Activated naive CD8-positive, alpha-beta T cell treated with anti-CD3 and anti-CD28 coated beads for 36 hours (primary cell): ENCODE measurements around the gene EML6. TPM values are rescaled to one million over a fixed set of nuclear protein-coding genes. Genes with fewer than 3 reads are reported as not detected.
A peak's percentile ranks its signal among the peaks of the same experiment; 100 is the strongest.

ENCODE experiments used
- DNase-seq: peaks from one replicate; pipeline ENCODE4 v3.0.0; 2021
- H3K27ac Mint-ChIP-seq: one replicate; pipeline ENCODE4 v1.8.0; 2022; ENCODE audit warnings: mild to moderate bottlenecking, moderate library complexity, mixed read lengths
- H3K27me3 Mint-ChIP-seq: one replicate; pipeline ENCODE4 v1.8.0; 2022; ENCODE audit warnings: mild to moderate bottlenecking, mixed read lengths
- H3K36me3 Mint-ChIP-seq: one replicate; pipeline ENCODE4 v1.8.0; 2021; ENCODE audit warnings: mild to moderate bottlenecking, mixed read lengths
- H3K4me1 Mint-ChIP-seq: one replicate; pipeline ENCODE4 v1.8.0; 2021; ENCODE audit warnings: mixed read lengths
- H3K4me3 Mint-ChIP-seq: one replicate; pipeline ENCODE4 v1.8.0; 2022; ENCODE audit warnings: mild to moderate bottlenecking, moderate library complexity, mixed read lengths
- H3K9me3 Mint-ChIP-seq: one replicate; pipeline ENCODE4 v1.8.0; 2022; ENCODE audit warnings: mixed read lengths
- total RNA-seq, 2 experiments: library from RNA; stranded (reverse); gene quantifications; one replicate each; pipeline ENCODE4 v1.2.3, GENCODE V29; 2021

EML6 gene
- total RNA-seq, 2 experiments from 2014 or later, result 0.54 to 1.3 TPM

GRCh38 chr2:54924121-54924520 is 200.7 kb downstream of the EML6 start:
- peaks cover 8% of the 10 kb centered on the region for H3K9me3 Mint-ChIP-seq
- no peaks in the 10 kb centered on the region for H3K4me1 Mint-ChIP-seq
- peaks cover 3% of the 10 kb centered on the region for H3K27me3 Mint-ChIP-seq
- H3K27ac Mint-ChIP-seq, result no peak overlapping the region
- no peak overlapping the region for H3K4me3 Mint-ChIP-seq
- DNase-seq, result no peak
- H3K36me3 Mint-ChIP-seq, result no peaks in the 10 kb centered on the region

GRCh38 chr2:54925022-54925421 is 201.6 kb downstream of the EML6 start:
- Mint-ChIP-seq H3K27me3 (no peaks in the 10 kb centered on the region), H3K4me1 (peaks cover 2% of the 10 kb centered on the region), H3K36me3 (no peaks in the 10 kb centered on the region), H3K27ac (no peak overlapping the region), H3K4me3 (no peak overlapping the region), H3K9me3 (peaks cover 8% of the 10 kb centered on the region)
- DNase-seq, result no peak

GRCh38 chr2:54927085-54927750 is 203.8 kb downstream of the EML6 start:
- H3K4me3 Mint-ChIP-seq, result no peak overlapping the region
- H3K27me3 Mint-ChIP-seq, result no peaks in the 10 kb centered on the region
- no peaks in the 10 kb centered on the region for H3K36me3 Mint-ChIP-seq
- no peak for DNase-seq
- peaks cover 3% of the 10 kb centered on the region for H3K4me1 Mint-ChIP-seq
- no peak overlapping the region for H3K27ac Mint-ChIP-seq
- H3K9me3 Mint-ChIP-seq, result peaks cover 2% of the 10 kb centered on the region

DNA sequence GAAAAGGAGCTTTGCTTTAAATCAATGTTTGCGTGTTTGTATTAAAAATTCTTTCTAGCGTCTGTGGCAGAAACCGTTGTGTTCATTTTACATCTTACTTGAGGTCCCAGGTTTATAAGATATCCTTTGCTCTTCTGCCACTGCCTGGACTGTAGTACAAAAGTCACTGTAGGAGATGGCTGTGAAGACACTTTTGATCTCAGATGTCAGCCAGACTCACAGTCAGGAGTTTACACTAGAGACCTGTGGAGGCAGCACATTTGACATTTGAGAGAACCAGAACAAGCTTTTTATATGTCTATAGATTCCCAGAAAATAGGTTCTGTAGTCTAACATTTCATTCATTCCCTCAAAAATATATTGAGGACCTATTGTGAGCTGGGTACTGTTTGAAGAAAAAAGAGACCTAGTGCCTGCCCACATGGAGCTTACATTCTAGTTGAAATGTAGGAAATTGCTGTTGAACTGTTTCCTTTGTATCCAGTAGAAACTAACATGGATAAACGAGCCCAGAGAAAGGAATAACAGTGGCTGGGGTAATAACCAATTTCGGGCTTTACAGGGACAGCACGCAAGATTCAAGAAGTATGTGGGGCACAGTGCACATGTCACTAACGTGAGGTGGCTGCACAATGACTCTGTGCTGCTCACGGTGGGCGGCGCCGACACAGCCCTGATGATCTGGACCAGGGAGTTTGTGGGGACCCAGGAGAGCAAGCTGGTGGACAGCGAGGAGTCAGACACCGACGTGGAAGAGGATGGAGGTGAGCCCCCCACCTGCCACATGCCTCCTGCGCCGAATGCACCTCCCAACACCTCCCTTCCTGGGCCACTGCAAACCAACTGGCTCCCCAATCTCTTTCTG is 204.5 kb downstream of the EML6 start:
- peaks cover 2% of the 10 kb centered on the region for H3K9me3 Mint-ChIP-seq
- H3K27ac Mint-ChIP-seq, result no peak overlapping the region
- H3K36me3 Mint-ChIP-seq, result no peaks in the 10 kb centered on the region
- no peak overlapping the region for H3K4me3 Mint-ChIP-seq
- H3K4me1 Mint-ChIP-seq, result peaks cover 3% of the 10 kb centered on the region
- no peak for DNase-seq
- no peaks in the 10 kb centered on the region for H3K27me3 Mint-ChIP-seq

DNA sequence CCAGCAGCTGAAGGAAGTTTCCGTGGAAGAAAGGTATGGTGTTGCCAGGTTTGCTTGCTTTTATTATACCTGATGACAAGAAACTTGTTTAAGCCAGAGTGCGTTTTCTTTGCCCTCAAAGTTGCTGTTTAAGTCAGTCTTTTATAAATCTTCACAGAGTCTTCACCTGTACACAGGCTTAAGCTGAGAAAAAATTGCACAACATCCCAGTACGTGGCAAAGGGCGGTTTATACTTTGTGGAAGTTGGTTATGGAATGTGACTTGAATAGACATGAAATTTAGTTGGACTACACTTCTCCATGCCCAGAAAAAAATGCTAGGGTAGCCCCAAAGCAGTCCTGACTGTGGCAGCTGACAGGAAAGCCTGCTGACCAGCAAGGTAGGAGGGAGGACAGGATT is 205.3 kb downstream of the EML6 start:
- no peak for DNase-seq
- H3K4me1 Mint-ChIP-seq, result peaks cover 3% of the 10 kb centered on the region
- H3K9me3 Mint-ChIP-seq, result peaks cover 2% of the 10 kb centered on the region
- no peak overlapping the region for H3K4me3 Mint-ChIP-seq
- no peak overlapping the region for H3K27ac Mint-ChIP-seq
- H3K36me3 Mint-ChIP-seq, result no peaks in the 10 kb centered on the region
- no peaks in the 10 kb centered on the region for H3K27me3 Mint-ChIP-seq

DNA sequence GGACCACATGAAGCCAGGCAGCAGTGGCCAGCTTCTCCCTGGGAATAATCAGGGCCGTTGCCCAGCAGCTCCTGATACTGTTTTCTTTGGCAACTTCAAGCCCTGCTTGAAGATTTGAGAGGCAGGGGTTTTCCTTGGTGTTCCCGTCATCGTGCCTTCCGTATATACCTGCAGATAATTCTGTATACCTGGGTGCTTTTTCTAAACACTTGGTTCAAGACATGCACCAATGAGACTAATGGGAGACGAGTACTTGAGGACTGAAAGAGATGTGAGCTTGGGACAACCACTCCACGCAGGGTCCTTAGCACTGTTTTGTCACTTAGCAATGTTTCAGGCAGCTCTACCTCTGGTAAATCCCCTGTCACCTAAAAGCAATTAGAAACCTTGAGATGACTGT is 208.0 kb downstream of the EML6 start:
- no peak for DNase-seq
- peaks cover 2% of the 10 kb centered on the region for H3K9me3 Mint-ChIP-seq
- no peaks in the 10 kb centered on the region for H3K27me3 Mint-ChIP-seq
- H3K36me3 Mint-ChIP-seq, result no peaks in the 10 kb centered on the region
- H3K27ac Mint-ChIP-seq, result no peak overlapping the region
- H3K4me3 Mint-ChIP-seq, result no peak overlapping the region
- peaks cover 3% of the 10 kb centered on the region for H3K4me1 Mint-ChIP-seq

- no peaks in the 10 kb centered on the region for H3K27me3 Mint-ChIP-seq
- no peak for DNase-seq
- H3K27ac Mint-ChIP-seq, result no peak overlapping the region
- no peak overlapping the region for H3K4me3 Mint-ChIP-seq
- H3K9me3 Mint-ChIP-seq, result peaks cover 14% of the 10 kb centered on the region
- no peaks in the 10 kb centered on the region for H3K36me3 Mint-ChIP-seq
- no peaks in the 10 kb centered on the region for H3K4me1 Mint-ChIP-seq
These were observed 211.9 kb downstream of the EML6 start for GRCh38 chr2:54935389-54935788.

DNA sequence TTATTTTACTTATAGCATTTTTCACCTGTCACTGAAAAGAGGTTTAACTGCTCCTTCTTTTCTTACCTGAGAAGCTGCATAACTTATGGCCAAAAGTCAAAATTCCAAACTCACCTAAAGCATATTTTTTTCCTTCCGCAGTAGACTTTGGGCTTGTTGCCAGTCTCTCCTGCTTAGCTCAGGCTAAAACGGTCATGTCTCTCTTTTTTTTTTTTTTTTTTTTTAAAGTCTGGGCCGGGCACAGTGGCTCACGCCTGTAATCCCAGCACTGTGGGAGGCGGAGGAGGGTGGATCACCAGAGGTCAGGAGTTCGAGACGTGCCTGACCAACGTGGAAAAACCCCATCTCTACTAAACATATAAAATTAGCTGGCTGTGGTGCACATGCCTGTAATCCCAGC is 213.3 kb downstream of the EML6 start:
- no peak overlapping the region for H3K4me3 Mint-ChIP-seq
- no peaks in the 10 kb centered on the region for H3K4me1 Mint-ChIP-seq
- DNase-seq, result no peak
- H3K27me3 Mint-ChIP-seq, result no peaks in the 10 kb centered on the region
- no peak overlapping the region for H3K27ac Mint-ChIP-seq
- H3K36me3 Mint-ChIP-seq, result no peaks in the 10 kb centered on the region
- H3K9me3 Mint-ChIP-seq, result peaks cover 14% of the 10 kb centered on the region

DNA sequence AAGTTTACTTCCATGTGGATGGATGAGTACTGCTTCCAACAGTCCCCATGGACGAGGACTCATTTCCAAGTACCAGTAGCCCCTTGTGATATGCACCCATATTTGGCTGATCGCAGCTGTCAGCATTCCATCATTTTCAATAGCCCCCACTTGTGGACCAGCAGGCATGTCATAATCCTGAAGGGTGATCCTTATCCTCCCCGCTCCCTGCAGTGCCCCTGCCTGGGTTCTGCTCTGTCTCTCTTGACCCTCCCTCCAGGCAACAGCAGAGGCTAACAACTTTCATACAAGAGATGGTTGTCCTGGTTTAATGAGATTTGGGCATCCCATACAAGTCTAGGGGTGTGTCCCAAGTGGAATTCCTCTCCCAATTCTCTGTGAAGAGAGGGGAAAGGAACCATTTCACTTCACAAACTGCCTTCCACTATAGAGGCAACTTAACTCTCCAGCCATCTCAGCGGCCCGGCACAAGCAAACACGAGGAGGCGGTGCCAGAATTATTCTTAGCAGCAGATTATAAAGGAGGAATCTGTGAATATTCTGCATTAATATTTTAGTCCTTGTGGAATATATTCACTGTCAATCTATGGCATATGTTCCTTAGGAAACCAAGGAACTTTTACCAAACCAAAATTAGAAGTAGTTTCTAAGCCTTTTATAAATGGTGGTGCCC is 216.1 kb downstream of the EML6 start:
- Mint-ChIP-seq H3K36me3 (no peaks in the 10 kb centered on the region), H3K4me1 (no peaks in the 10 kb centered on the region), H3K4me3 (no peak overlapping the region), H3K27ac (no peak overlapping the region), H3K9me3 (peaks cover 14% of the 10 kb centered on the region), H3K27me3 (no peaks in the 10 kb centered on the region)
- no peak for DNase-seq

DNA sequence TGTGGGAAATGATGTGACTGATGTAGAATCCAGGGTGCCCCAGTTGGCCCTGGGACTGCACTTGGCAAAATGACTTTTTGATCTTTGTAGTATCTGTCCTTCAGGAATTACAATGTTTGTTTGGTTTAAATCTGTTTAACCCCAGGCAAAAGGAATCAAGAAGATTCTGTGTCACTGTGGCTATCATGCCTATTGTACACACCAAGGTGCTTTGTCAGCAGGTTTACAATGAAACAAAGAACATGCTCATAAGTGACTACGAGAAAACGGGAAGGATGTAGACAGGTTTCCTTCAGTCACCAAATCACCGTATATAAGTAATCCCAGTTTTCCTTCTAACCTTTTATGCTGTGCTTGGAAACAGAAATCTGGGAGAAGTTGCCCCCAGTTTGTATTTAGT is 217.3 kb downstream of the EML6 start:
- H3K36me3 Mint-ChIP-seq, result no peaks in the 10 kb centered on the region
- H3K4me3 Mint-ChIP-seq, result no peak overlapping the region
- peaks cover 14% of the 10 kb centered on the region for H3K9me3 Mint-ChIP-seq
- H3K4me1 Mint-ChIP-seq, result peaks cover 3% of the 10 kb centered on the region
- no peak for DNase-seq
- H3K27me3 Mint-ChIP-seq, result no peaks in the 10 kb centered on the region
- H3K27ac Mint-ChIP-seq, result no peak overlapping the region

DNA sequence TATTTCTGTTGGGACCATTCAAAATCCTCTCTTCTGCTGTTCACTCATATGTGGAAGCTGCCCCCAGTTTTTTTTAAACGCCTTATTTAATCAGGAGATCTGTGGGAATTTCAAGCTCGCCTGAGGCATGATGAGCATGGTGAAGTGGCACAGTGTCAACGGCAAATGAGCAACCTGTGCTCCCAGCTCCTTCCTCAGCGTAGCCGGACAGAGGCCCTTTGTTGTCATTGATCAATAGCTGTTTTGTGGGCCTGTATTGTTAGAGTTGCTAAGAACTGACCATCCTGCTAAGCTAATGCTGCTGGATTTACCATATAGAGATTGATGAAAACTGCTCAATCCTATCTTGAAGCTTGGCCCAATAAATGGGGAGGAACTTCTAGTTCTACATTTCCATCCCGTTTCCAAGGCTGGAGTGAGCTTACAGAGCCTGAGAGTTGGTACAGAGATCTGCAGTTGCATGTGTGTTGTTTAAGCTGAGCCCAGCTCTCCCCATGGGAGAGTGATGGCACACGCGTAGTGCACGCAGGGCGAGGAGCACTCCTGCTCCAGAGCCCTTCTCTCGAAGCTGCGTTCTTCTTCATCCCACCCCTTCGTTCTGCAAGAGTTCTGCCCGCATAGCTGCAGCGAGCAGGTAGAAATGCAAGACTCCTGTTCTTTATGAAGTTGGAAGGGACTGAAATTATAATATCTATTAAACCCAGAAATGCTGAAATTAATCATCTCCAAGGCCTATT is 218.0 kb downstream of the EML6 start:
- no peak for DNase-seq
- no peak overlapping the region for H3K27ac Mint-ChIP-seq
- H3K27me3 Mint-ChIP-seq, result no peaks in the 10 kb centered on the region
- peaks cover 3% of the 10 kb centered on the region for H3K4me1 Mint-ChIP-seq
- H3K4me3 Mint-ChIP-seq, result no peak overlapping the region
- H3K9me3 Mint-ChIP-seq, result peaks cover 14% of the 10 kb centered on the region
- no peaks in the 10 kb centered on the region for H3K36me3 Mint-ChIP-seq

DNA sequence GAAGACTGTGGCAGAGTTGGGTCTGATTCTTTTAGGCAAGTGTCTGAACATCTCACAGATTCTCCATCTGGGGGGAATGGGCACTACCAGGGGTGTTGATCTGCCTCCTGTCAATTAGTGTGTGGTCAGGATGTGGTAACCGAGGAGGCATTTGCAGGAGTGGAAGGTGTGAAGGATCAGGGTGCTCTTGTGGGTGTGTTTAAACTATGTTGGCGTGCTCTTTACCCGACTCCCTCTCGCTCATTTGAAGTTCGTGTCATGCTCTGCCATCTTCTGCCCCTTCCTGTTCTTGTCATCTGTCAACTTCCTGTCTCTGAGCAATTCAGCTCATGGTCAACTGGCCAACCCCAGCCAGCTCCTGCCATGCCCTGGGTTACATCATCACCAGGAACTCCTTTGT is 218.9 kb downstream of the EML6 start:
- H3K4me1 Mint-ChIP-seq, result peaks cover 3% of the 10 kb centered on the region
- DNase-seq, result peak; percentile 32
- H3K27me3 Mint-ChIP-seq, result no peaks in the 10 kb centered on the region
- H3K36me3 Mint-ChIP-seq, result no peaks in the 10 kb centered on the region
- H3K9me3 Mint-ChIP-seq, result peaks cover 12% of the 10 kb centered on the region
- H3K27ac Mint-ChIP-seq, result no peak overlapping the region
- H3K4me3 Mint-ChIP-seq, result no peak overlapping the region

- no peaks in the 10 kb centered on the region for H3K27me3 Mint-ChIP-seq
- H3K9me3 Mint-ChIP-seq, result no peaks in the 10 kb centered on the region
- H3K36me3 Mint-ChIP-seq, result no peaks in the 10 kb centered on the region
- H3K4me1 Mint-ChIP-seq, result peaks cover 3% of the 10 kb centered on the region
- no peak for DNase-seq
- H3K27ac Mint-ChIP-seq, result no peak overlapping the region
- H3K4me3 Mint-ChIP-seq, result no peak overlapping the region
These were observed 221.4 kb downstream of the EML6 start for GRCh38 chr2:54944724-54945326.

DNA sequence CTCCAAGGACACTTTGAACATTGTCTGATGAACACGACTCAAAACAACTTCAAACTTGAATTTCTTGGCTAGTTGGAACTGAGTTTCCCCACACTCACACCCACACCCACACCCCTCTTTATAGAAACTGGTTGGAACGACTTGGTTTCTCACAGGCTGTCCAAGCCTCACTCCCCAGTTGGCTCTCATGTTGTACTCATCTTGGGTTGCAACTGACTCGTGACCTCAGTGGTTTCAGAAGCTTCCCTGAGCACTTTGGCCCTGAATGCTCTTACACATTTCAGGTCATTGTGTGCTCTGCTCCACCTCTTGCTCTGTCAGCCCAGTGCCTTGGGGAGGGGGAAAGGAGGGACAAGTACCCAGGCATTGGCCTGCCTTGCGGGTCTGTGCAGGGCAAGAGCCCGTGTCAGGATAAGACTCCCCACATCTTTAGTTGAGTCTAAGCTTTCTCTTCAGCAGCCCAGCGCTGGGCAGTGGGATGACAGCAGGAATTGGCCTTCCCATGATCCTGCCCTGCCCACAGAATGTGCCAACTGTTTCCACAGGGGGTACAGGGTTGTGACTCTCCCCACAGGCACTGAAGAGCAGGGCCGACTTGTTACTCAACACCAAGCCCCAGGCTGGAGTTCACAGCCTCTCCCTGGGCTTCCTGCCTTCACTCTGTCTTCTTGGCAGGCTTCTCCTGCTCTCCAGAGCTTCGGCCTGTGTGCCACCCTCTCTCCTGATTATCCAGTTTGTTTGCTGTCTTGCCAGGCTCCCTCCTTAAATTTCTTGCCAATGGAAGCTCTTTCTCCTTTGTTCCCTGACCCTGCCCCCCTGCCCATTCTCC is 222.1 kb downstream of the EML6 start:
- Mint-ChIP-seq H3K27me3 (no peaks in the 10 kb centered on the region), H3K4me3 (no peak overlapping the region), H3K9me3 (no peaks in the 10 kb centered on the region), H3K27ac (no peak overlapping the region), H3K4me1 (peaks cover 3% of the 10 kb centered on the region), H3K36me3 (no peaks in the 10 kb centered on the region)
- DNase-seq, result peak; percentile 13
